HepG2 (cell line): ENCODE results near the gene TNFSF10. TPM values are rescaled to one million over a fixed set of nuclear protein-coding genes. Genes with fewer than 3 reads are reported as not detected.

Source experiments
- ATAC-seq: fragments of 200-7000 bp; cut with Tn5 transposase; 3 replicates; pipeline ENCODE4 v1.9.1; 2020; ENCODE audit warnings: mild to moderate bottlenecking, moderate library complexity
- BruUV-seq: library from RNA; stranded (reverse); fragments of 400-500 nt; replicated peaks from 2 replicates; lab custom pipeline; 2021; lab: Mats Ljungman, UMichigan
- CTCF ChIA-PET: fragments of 300-600 bp; formaldehyde crosslinking; extraction: SDS; loops from one replicate; lab custom pipeline; 2021; ENCODE audit warnings: low total read pairs, inconsistent platforms, low intra/inter-chr PET ratio; lab: Yijun Ruan, JAX
- POLR2A ChIA-PET: fragments of 350-600 bp; sonication (Branson Sonifier 250); formaldehyde crosslinking; loops from one replicate; lab custom pipeline; 2020; ENCODE audit warnings: antibody characterized with exemption, inconsistent platforms; lab: Yijun Ruan, JAX
- DNase-seq: peaks from one replicate; pipeline ENCODE4 v3.0.0-alpha.2; 2015; ENCODE audit warnings: low spot score
- FAIRE-seq: peaks from 3 replicates; lab custom pipeline; 2011; peaks lifted over from hg19 to GRCh38; lab: Jason Lieb, UNC
- H2AFZ ChIP-seq: one replicate; pipeline ENCODE4 v1.6.1; 2011; ENCODE audit warnings: low read length, inconsistent platforms
- H3K27ac ChIP-seq: fragments of 300-600 bp; 3 replicates; pipeline ENCODE4 v1.8.0; 2011; ENCODE audit warnings: mixed run types, mild to moderate bottlenecking, mixed read lengths, low read length, inconsistent platforms; ENCODE audit not compliant: insufficient read depth; ENCODE audit errors: extremely low read length
- H3K27me3 ChIP-seq, 2 experiments: fragments of 200-600 bp in 1 of 2; 2 replicates in 1 of 2; 3 replicates in 1 of 2; pipeline versions ENCODE4 v1.6.0 to v1.8.0; 2011; ENCODE audit warnings: low read length in 2 of 2, mild to moderate bottlenecking in 2 of 2, moderate library complexity in 2 of 2, inconsistent platforms in 1 of 2; ENCODE audit not compliant: insufficient read depth in 2 of 2, control insufficient read depth in 1 of 2
- H3K36me3 ChIP-seq, 2 experiments: fragments of 200-600 bp in 1 of 2; replicated peaks in 1 of 2; 2 replicates in 1 of 2; 3 replicates in 1 of 2; pipeline versions ENCODE4 v1.5.1 to v1.8.0; 2011; ENCODE audit warnings: low read length in 2 of 2, inconsistent platforms in 1 of 2; ENCODE audit not compliant: insufficient read depth in 2 of 2, control insufficient read depth in 1 of 2
- H3K4me1 ChIP-seq: 2 replicates; pipeline ENCODE4 v1.5.1; 2012; ENCODE audit warnings: low read length, inconsistent platforms; ENCODE audit not compliant: insufficient read depth
- H3K4me2 ChIP-seq: 2 replicates; pipeline ENCODE4 v1.6.0; 2011; ENCODE audit warnings: low read depth, low read length, inconsistent platforms
- H3K4me3 ChIP-seq, 3 experiments: fragments of 200-600 bp in 1 of 3; sonication (generic), shearing (Covaris generic) in 1 of 3; replicated peaks in 1 of 3; 2 replicates each; pipeline ENCODE4 v1.5.1; 2011 to 2016; ENCODE audit warnings: low read length in 3 of 3, inconsistent platforms in 2 of 3, low read depth in 2 of 3, mild to moderate bottlenecking in 2 of 3, control low read depth in 1 of 3, mixed read lengths in 1 of 3; ENCODE audit not compliant: insufficient read depth in 1 of 3
- H3K79me2 ChIP-seq: one replicate; pipeline ENCODE4 v1.6.1; 2011; ENCODE audit warnings: low read length, inconsistent platforms; ENCODE audit not compliant: insufficient read depth
- H3K9ac ChIP-seq: 2 replicates; pipeline ENCODE4 v1.6.0; 2011; ENCODE audit warnings: mild to moderate bottlenecking, low read depth, low read length, inconsistent platforms; ENCODE audit not compliant: insufficient read depth
- H3K9me3 ChIP-seq: 2 replicates; pipeline ENCODE4 v1.5.1; 2012; ENCODE audit warnings: mild to moderate bottlenecking, low read length
- H4K20me1 ChIP-seq: 2 replicates; pipeline ENCODE4 v1.6.0; 2011; ENCODE audit warnings: inconsistent platforms, mild to moderate bottlenecking, low read length, moderate library complexity; ENCODE audit not compliant: insufficient read depth
- AGO1 ChIP-seq: fragments of 200-400 bp; formaldehyde crosslinking; IDR thresholded peaks from 2 replicates; pipeline ENCODE4 v1.6.1; 2017; ENCODE audit warnings: mild to moderate bottlenecking, low read depth, low read length, moderate library complexity; ENCODE audit not compliant: poor library complexity, severe bottlenecking
- DNMT3B ChIP-seq: conservative IDR thresholded peaks from 2 replicates; pipeline ENCODE4 v1.6.1; 2016; ENCODE audit warnings: missing biosample characterization, control low read depth
- ELF3 ChIP-seq: IDR thresholded peaks from 2 replicates; pipeline ENCODE4 v1.6.1; 2016; ENCODE audit warnings: missing genetic modification reagents, missing compliant biosample characterization
- ERF ChIP-seq: IDR thresholded peaks from 2 replicates; pipeline ENCODE4 v1.6.1; 2018; ENCODE audit warnings: missing biosample characterization, missing genetic modification reagents
- KDM3A ChIP-seq: IDR thresholded peaks from 2 replicates; pipeline ENCODE4 v1.6.1; 2018; ENCODE audit warnings: low read depth, missing compliant biosample characterization
- MTF2 ChIP-seq: sonication (generic); formaldehyde crosslinking; IDR thresholded peaks from 2 replicates; pipeline ENCODE4 v1.5.0; 2020; ENCODE audit warnings: missing genetic modification reagents, borderline replicate concordance
- PREB ChIP-seq: sonication (generic); formaldehyde crosslinking; IDR thresholded peaks from 2 replicates; pipeline ENCODE4 v1.4.0; 2020; ENCODE audit warnings: missing genetic modification reagents
- RNF2 ChIP-seq: fragments of 450-650 bp; conservative IDR thresholded peaks from 2 replicates; pipeline ENCODE4 v1.6.1; 2016; ENCODE audit warnings: low read depth
- SMAD9 ChIP-seq: sonication (generic); formaldehyde crosslinking; IDR thresholded peaks from 2 replicates; pipeline ENCODE4 v1.5.1; 2020; ENCODE audit warnings: mild to moderate bottlenecking, missing genetic modification reagents
- SP1 ChIP-seq, 2 experiments: fragments of 450-650 bp in 1 of 2; sonication (generic) in 1 of 2; formaldehyde crosslinking in 1 of 2; IDR thresholded peaks; 2 replicates each; pipeline versions ENCODE4 v1.4.0 to v1.6.1; 2016 to 2020; ENCODE audit warnings: missing genetic modification reagents in 1 of 2
- ZBTB14 ChIP-seq: sonication (generic); formaldehyde crosslinking; IDR thresholded peaks from 2 replicates; pipeline ENCODE4 v1.4.0; 2020; ENCODE audit warnings: missing genetic modification reagents
- ZBTB2 ChIP-seq: sonication (generic); formaldehyde crosslinking; IDR thresholded peaks from 2 replicates; pipeline ENCODE4 v1.8.0; 2022; ENCODE audit warnings: low read depth, missing genetic modification reagents
- ZNF225 ChIP-seq: sonication (generic); formaldehyde crosslinking; IDR thresholded peaks from 2 replicates; pipeline ENCODE4 v1.4.0; 2020; ENCODE audit warnings: mild to moderate bottlenecking, missing genetic modification reagents
- ZNF317 ChIP-seq: sonication (generic); formaldehyde crosslinking; IDR thresholded peaks from 2 replicates; pipeline ENCODE4 v1.5.0; 2020; ENCODE audit warnings: mild to moderate bottlenecking, missing genetic modification reagents
- ZNF510 ChIP-seq: sonication (generic); formaldehyde crosslinking; IDR thresholded peaks from 2 replicates; pipeline ENCODE4 v1.4.0; 2020; ENCODE audit warnings: low read depth, mild to moderate bottlenecking, missing genetic modification reagents
- ZNF644 ChIP-seq: IDR thresholded peaks from 2 replicates; pipeline ENCODE4 v1.6.1; 2016; ENCODE audit warnings: low read depth
- ZNF710 ChIP-seq: sonication (generic); formaldehyde crosslinking; IDR thresholded peaks from 2 replicates; pipeline ENCODE4 v1.5.0; 2020; ENCODE audit warnings: mild to moderate bottlenecking, missing genetic modification reagents, borderline replicate concordance
- ZNF766 ChIP-seq: sonication (generic); formaldehyde crosslinking; IDR thresholded peaks from 2 replicates; pipeline ENCODE4 v1.5.0; 2020; ENCODE audit warnings: missing genetic modification reagents, borderline replicate concordance
- ZNF790 ChIP-seq: sonication (generic); formaldehyde crosslinking; IDR thresholded peaks from 2 replicates; pipeline ENCODE4 v1.8.0; 2022; ENCODE audit warnings: missing genetic modification reagents, mild to moderate bottlenecking, borderline replicate concordance
- ZNF816 ChIP-seq: sonication (generic); formaldehyde crosslinking; IDR thresholded peaks from 2 replicates; pipeline ENCODE4 v1.8.0; 2022; ENCODE audit warnings: missing genetic modification reagents, mild to moderate bottlenecking, borderline replicate concordance
- WGBS: methylation state at CpG from one replicate; pipeline ENCODE4 v1.1.6; 2017; ENCODE audit warnings: low lambda C conversion rate; 5-methylcytosine and 5-hydroxymethylcytosine counted together
- in situ Hi-C: cut with HindIII; loops from 2 replicates; pipeline ENCODE4 v1.10.0; 2017; ENCODE audit warnings: low pct_unique_long_range_greater_than_20kb; ENCODE audit not compliant: extremely low pct_ligation_motif_present
- intact Hi-C: fragments of 100-400 bp; cut with micrococcal nuclease; formaldehyde crosslinking; loops from one replicate; pipeline ENCODE4 v1.10.0; 2022; ENCODE audit not compliant: unreplicated experiment
- polyA plus RNA-seq, 8 experiments: library from polyadenylated mRNA; depleted of rRNA in 3 of 8; stranded (reverse) in 7 of 8; unstranded in 1 of 8; fragments of >200 nt; fragmentation: Illumina TruSeq in 4 of 8; extraction: Trizol in 4 of 8; gene quantifications; 2 replicates each; pipeline versions ENCODE4 v1.2.1 to v1.2.3, GENCODE V29; 2011 to 2016; ENCODE audit warnings: low read depth in 4 of 8, missing spikeins in 1 of 8, mixed read lengths in 1 of 8; ENCODE audit not compliant: insufficient read depth in 1 of 8
- total RNA-seq, 5 experiments: library from RNA; depleted of rRNA; stranded (reverse); fragments of >200 nt; fragmentation: Illumina TruSeq; extraction: Trizol; gene quantifications; 2 replicates each; pipeline ENCODE4 v1.2.3, GENCODE V29; 2016; ENCODE audit warnings: low read depth in 1 of 5

The TNFSF10 gene
- total and polyA plus RNA-seq, 2 of the 13 experiments (the other 11 are each of a cell fraction or from before 2014, with no cell fraction given), result 8.4 to 9.9 TPM

GRCh38 chr3:172536993-172537419, 13.8 kb upstream of the TNFSF10 start:
- H3K4me2 ChIP-seq, result no peak overlapping the region
- ATAC-seq (no peak; the same call in 2 of the 3 replicates), FAIRE-seq (no peak), DNase-seq (no peak)
- in situ Hi-C loops, result no loop called here
- no peaks in the 10 kb centered on the region for H3K79me2 ChIP-seq
- H3K4me1 ChIP-seq, result peaks cover 38% of the 10 kb centered on the region
- TF ChIP-seq SMAD9 (CRISPR knock-in tag) (no peak), RNF2 (no peak), ZNF790 (no peak), ZNF710 (no peak), PREB (no peak), ZNF644 (CRISPR knock-in tag) (no peak), AGO1 (no peak), ELF3 (CRISPR knock-in tag) (no peak), SP1 (IDR thresholded peaks at IDR 0.05) (no peak), SP1 (CRISPR knock-in tag; IDR thresholded peaks at IDR 0.05) (no peak), MTF2 (no peak), ZBTB2 (CRISPR knock-in tag) (no peak), ZNF510 (CRISPR knock-in tag) (no peak), ZBTB14 (no peak), ZNF816 (CRISPR knock-in tag) (no peak), ZNF317 (CRISPR knock-in tag) (no peak), ERF (CRISPR knock-in tag) (no peak), ZNF225 (CRISPR knock-in tag) (no peak), ZNF766 (CRISPR knock-in tag) (no peak), KDM3A (CRISPR knock-in tag) (no peak), DNMT3B (CRISPR knock-in tag) (no peak)
- CTCF ChIA-PET, result no interaction called here
- WGBS, result 76% methylated on average over 5 of the region's 5 CpGs
- peaks cover 6% of the 10 kb centered on the region; the same call in 1 of the 2 replicates for H3K9me3 ChIP-seq
- POLR2A ChIA-PET, result no interaction called here
- no peaks in the 10 kb centered on the region for H4K20me1 ChIP-seq
- no peaks in the 10 kb centered on the region for H3K27me3 ChIP-seq
- no peak overlapping the region for H2AFZ ChIP-seq
- H3K9ac ChIP-seq, result no peak overlapping the region
- no peaks in the 10 kb centered on the region for H3K36me3 ChIP-seq
- BruUV-seq, result no TSS peak
- no peak overlapping the region for H3K27ac ChIP-seq
- H3K4me3 ChIP-seq, result no peak overlapping the region
- intact Hi-C loops, result no loop called here
